HG02943 (cell line): ENCODE results near the gene C8G.

Source experiments
- ATAC-seq: cut with Tn5 transposase; IDR thresholded peaks from one replicate; pipeline ENCODE4 v1.9.1; 2021; ENCODE audit warnings: mild to moderate bottlenecking, low read depth, moderate library complexity; ENCODE audit not compliant: unreplicated experiment

The C8G gene

GRCh38 chr9:136940526-136941230 is 4.4 kb upstream of the C8G start:
- no peak for ATAC-seq

GRCh38 chr9:136941231-136942111 is 3.6 kb upstream of the C8G start:
- ATAC-seq = no peak

- no peak for ATAC-seq
Measured at GRCh38 chr9:136942112-136942880, 2.7 kb upstream of the C8G start.

- ATAC-seq = no peak
Measured at GRCh38 chr9:136942881-136943230, 2.2 kb upstream of the C8G start.

- ATAC-seq = peak; percentile 14
Measured at GRCh38 chr9:136943291-136944211, 1.5 kb upstream of the C8G start.

- peak; percentile 28 for ATAC-seq
Measured at GRCh38 chr9:136944212-136944518, 878 bp upstream of the C8G start.

- ATAC-seq = no peak
Measured at GRCh38 chr9:136945333-136946227, 537 bp downstream of the C8G start.

GRCh38 chr9:136946228-136947027 is 1.4 kb downstream of the C8G start:
- no peak for ATAC-seq

GRCh38 chr9:136947028-136947891 is 2.2 kb downstream of the C8G start:
- ATAC-seq = no peak

GRCh38 chr9:136947955-136948510 is 3.0 kb downstream of the C8G start:
- no peak for ATAC-seq

GRCh38 chr9:136949239-136949816 is 4.3 kb downstream of the C8G start:
- no peak for ATAC-seq

GRCh38 chr9:136949817-136950655 is 5.0 kb downstream of the C8G start:
- peak; percentile 57 for ATAC-seq

GRCh38 chr9:136950656-136951276 is 5.7 kb downstream of the C8G start:
- no peak for ATAC-seq

GRCh38 chr9:136951541-136952320 is 6.7 kb downstream of the C8G start, which contains the start of gene LCN12:
Gene LCN12, plus strand, starts transcription at chr9:136952273. Its CDS starts 55 bp downstream, at chr9:136952328.
- no peak for ATAC-seq
